Chondrocyte (in vitro differentiated cells): ENCODE measurements around the gene DACT2. TPM values are rescaled to one million over a fixed set of nuclear protein-coding genes. Genes with fewer than 3 reads are reported as not detected.

Experiments used
- DNase-seq: peaks from one replicate; pipeline ENCODE4 v3.0.0; 2021; ENCODE audit warnings: mixed read lengths, low spot score
- H3K27ac Mint-ChIP-seq: one replicate; pipeline ENCODE4 v1.8.0; 2021; ENCODE audit warnings: mild to moderate bottlenecking, moderate library complexity, mixed read lengths; ENCODE audit not compliant: unreplicated experiment
- H3K27me3 Mint-ChIP-seq: 2 replicates; pipeline ENCODE4 v1.8.0; 2021; ENCODE audit warnings: low read depth, mixed read lengths
- H3K36me3 Mint-ChIP-seq: 2 replicates; pipeline ENCODE4 v1.8.0; 2021; ENCODE audit warnings: low read depth, mixed read lengths
- H3K4me1 Mint-ChIP-seq: 2 replicates; pipeline ENCODE4 v1.8.0; 2021; ENCODE audit warnings: low read depth, mild to moderate bottlenecking, mixed read lengths
- H3K4me3 Mint-ChIP-seq: one replicate; pipeline ENCODE4 v1.8.0; 2021; ENCODE audit warnings: mild to moderate bottlenecking, moderate library complexity, mixed read lengths; ENCODE audit not compliant: unreplicated experiment
- H3K9me3 Mint-ChIP-seq: 2 replicates; pipeline ENCODE4 v1.8.0; 2021; ENCODE audit warnings: low read depth, mixed read lengths
- CTCF ChIP-seq: fragments of 200-600 bp; sonication (generic); IDR thresholded peaks from 2 replicates; pipeline ENCODE4 v1.5.0; 2021; ENCODE audit warnings: antibody characterized with exemption, mild to moderate bottlenecking, moderate library complexity
- total RNA-seq: library from RNA; stranded (reverse); gene quantifications from 3 replicates; pipeline ENCODE4 v1.2.1, GENCODE V29; 2021

The DACT2 gene
- total RNA-seq, 1 donor from 2014 or later: 4.6 TPM

DNA sequence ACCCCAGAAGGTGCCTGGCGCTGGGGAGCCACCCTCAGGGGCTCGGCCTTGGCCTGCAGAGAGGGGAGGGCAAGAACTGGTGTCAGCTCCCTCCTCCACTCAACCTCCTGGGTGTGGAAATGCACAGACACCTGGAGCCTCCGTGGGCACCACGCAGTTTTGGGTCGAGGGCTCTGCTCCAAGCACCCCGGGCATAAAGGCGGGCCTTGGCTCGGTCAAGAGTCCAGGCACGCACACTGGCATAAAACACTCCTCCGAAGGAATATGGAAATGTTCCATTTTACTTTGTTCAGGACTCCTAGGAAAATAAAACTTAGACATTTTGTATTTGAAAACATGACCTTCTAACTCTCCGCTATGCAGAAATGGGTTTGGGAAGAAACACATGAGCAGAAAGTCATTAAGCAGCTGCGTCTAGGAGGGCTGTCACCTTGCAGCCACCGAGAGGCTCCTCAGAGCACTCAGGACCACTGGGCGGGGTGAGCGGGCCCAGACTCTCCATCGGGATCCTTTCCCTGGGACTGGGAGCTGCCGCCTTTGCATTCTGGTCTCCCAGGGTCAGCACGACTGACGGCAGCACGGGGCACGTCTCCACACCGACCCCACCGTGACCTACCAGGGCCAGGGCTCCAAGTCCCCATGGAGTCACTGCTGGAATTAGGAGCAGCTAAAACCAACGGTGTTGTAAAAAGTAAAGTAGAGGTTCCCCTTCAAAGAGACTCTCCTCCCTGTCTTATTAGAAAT is 46.0 kb upstream of the DACT2 start:
- no peak for TF ChIP-seq CTCF
- H3K9me3 Mint-ChIP-seq: peaks cover 9% of the 10 kb centered on the region
- no peak overlapping the region for H3K4me3 Mint-ChIP-seq
- no peak overlapping the region for H3K27ac Mint-ChIP-seq
- peaks cover 34% of the 10 kb centered on the region for H3K4me1 Mint-ChIP-seq
- DNase-seq: peak; percentile 68
- no peaks in the 10 kb centered on the region for H3K27me3 Mint-ChIP-seq
- peaks cover 3% of the 10 kb centered on the region for H3K36me3 Mint-ChIP-seq

GRCh38 chr6:168364793-168365421 is 45.3 kb upstream of the DACT2 start:
- no peaks in the 10 kb centered on the region for H3K27me3 Mint-ChIP-seq
- DNase-seq: peak; percentile 86
- TF ChIP-seq CTCF: no peak
- H3K4me3 Mint-ChIP-seq: no peak overlapping the region
- H3K4me1 Mint-ChIP-seq: peaks cover 30% of the 10 kb centered on the region
- H3K27ac Mint-ChIP-seq: no peak overlapping the region
- peaks cover 11% of the 10 kb centered on the region for H3K9me3 Mint-ChIP-seq
- peaks cover 3% of the 10 kb centered on the region for H3K36me3 Mint-ChIP-seq

- H3K9me3 Mint-ChIP-seq: peaks cover 18% of the 10 kb centered on the region
- DNase-seq: peak; percentile 68
- peaks cover 4% of the 10 kb centered on the region for H3K27me3 Mint-ChIP-seq
- no peak overlapping the region for H3K27ac Mint-ChIP-seq
- TF ChIP-seq CTCF: no peak
- H3K36me3 Mint-ChIP-seq: peaks cover 4% of the 10 kb centered on the region
- H3K4me3 Mint-ChIP-seq: no peak overlapping the region
- peaks cover 28% of the 10 kb centered on the region for H3K4me1 Mint-ChIP-seq
Measured at GRCh38 chr6:168363811-168364792, 44.5 kb upstream of the DACT2 start.

- no peak for TF ChIP-seq CTCF
- no peak for DNase-seq
- H3K36me3 Mint-ChIP-seq: peaks cover 4% of the 10 kb centered on the region
- peaks cover 4% of the 10 kb centered on the region for H3K27me3 Mint-ChIP-seq
- peak overlapping the region; percentile 59 for H3K27ac Mint-ChIP-seq
- H3K4me3 Mint-ChIP-seq: no peak overlapping the region
- H3K4me1 Mint-ChIP-seq: peaks cover 22% of the 10 kb centered on the region
- peaks cover 18% of the 10 kb centered on the region for H3K9me3 Mint-ChIP-seq
Measured at GRCh38 chr6:168363302-168363701, 43.7 kb upstream of the DACT2 start.
